ENCODE data around the gene GINS2.

GINS2 gene

DNA sequence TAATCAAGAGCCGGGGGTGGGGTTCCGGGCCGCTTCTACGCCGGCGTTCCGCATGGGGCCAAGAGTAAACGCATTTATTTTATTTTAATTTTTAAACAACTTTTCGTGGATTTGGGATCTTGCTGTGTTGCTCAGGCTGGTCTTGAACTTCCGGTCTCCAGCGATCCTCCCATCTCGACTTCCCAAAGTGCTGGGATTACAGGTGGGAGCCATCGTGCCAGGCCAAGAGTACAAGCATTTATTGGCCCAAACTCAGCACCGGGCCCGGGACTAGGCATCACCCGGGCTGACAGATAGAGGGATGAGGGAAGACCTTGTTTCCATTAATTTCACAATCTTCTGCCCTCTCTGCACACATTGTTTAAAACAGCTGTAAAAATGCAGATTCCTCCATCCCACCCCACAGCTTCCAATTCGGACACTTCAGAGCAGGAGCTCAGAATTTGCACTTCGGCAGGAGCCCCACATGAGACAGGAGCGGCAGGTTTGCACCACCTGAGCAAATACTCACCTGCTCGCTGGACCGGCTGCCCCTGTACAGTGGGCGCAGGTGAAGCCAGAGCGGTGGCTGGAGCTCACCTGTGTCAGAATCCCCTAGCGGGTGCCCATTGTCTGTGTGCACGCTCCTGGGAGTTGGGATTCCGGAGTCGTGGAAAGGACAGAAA lies 663 bp upstream of the GINS2 start:
- no peak for DNase-seq (ENCODE audit: low read depth)

DNA sequence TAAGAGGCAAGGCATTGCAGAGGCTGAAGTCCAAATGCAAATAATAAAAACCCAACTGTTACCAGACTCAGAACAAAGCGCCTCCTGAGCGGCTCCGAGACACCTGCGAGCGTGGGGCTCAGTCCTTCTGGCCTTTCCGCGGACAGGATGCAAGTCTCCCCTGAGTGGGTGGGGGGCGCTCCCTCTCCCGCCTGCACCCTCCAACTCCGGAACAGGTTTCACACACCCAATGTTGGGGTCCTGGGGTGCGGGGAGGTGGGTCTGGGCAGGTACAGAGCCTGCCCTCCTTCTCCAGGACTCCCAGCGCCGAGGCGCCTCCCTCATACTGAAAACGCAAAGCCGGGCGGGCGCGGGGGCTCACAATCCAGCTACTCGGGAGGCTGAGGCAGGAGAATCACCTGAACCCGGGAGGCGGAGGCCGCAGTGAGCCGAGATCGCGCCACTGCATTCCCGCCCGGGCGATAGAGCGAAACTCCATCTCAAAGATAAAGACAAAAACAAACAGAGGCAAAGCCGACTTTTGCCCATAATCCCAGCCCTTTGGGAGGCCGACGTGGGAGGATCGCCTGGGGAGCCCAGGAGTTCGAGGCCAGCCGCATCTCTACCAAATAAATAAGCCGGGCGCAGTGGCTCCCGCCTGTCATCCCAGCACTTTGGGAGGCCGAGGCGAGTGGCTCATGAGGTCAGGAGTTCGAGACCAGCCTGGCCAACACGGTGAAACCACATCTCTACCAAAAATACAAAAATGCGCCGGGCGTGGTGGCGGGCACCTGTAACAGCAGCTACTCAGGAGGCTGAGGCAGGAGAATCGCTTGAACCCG lies 893 bp downstream of the GINS2 start:
- no peak for DNase-seq (ENCODE audit: low read depth)

- no peak for DNase-seq (ENCODE audit: low read depth)
These were observed 1.7 kb downstream of the GINS2 start for GRCh38 chr16:85686912-85687591.

DNA sequence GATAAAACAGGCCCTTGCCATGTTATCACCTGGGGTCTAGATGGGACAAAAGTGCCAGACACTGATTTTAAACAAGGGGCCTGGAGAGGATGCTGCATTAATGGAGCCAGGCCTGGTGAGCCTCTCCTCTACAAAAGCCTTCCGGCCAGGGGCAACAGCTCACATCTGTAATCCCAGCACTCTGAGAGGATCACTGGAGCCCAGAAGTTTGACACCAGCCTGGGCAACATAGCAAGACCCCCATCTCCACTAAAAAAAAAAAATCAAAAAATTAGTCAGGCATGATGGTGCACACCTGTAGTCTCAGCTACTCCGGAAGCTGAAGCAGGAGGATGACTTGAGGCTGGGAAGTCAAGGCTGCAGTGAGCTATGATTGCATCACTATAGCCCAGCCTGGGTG lies 3.5 kb downstream of the GINS2 start:
- no peak for DNase-seq (ENCODE audit: low read depth)

DNA sequence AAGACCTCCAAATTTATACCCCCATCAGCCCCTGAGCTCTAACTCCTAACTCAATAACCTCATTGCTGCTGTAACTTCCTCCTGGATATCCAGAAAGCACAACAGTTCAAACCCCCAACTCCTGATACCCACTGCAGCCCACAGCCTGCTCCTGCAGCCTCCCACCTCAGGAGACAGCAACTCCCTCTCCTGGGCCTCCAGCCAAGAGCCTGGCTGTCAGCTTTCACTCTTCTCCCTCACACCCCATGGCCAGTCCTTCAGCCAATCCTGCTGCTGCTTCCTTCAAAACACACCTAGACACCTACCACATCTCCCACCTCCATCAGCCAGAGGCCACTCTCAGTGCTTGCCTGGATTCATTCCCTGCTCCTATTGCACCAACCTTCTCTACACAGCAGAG lies 5.4 kb downstream of the GINS2 start:
- no peak for DNase-seq (ENCODE audit: low read depth)

- DNase-seq (ENCODE audit: low read depth), result no peak
These were observed 6.2 kb downstream of the GINS2 start for GRCh38 chr16:85682516-85682915.

DNA sequence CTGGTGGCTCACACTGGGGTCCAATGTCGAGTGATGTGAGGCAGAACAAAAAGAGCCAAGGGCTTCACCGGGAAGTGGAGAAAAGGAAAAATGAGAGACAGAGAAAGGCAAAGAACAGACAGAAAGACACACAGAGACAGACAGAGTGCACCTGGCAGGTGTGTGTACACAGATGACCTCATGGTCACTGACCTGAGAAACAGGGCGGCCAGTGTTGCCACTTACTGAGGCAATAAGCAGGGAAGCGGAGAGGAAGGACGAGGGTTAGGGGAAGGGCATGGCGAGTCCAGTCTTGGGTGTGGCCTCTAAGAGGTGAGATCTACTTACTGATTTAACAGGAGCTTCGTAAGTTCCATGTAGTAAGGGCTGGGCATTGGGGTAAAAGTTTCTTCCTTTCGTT lies 7.5 kb downstream of the GINS2 start:
- no peak for DNase-seq (ENCODE audit: low read depth)

- no peak for DNase-seq (ENCODE audit: low read depth)
These were observed 8.3 kb downstream of the GINS2 start for GRCh38 chr16:85680352-85680944.

DNA sequence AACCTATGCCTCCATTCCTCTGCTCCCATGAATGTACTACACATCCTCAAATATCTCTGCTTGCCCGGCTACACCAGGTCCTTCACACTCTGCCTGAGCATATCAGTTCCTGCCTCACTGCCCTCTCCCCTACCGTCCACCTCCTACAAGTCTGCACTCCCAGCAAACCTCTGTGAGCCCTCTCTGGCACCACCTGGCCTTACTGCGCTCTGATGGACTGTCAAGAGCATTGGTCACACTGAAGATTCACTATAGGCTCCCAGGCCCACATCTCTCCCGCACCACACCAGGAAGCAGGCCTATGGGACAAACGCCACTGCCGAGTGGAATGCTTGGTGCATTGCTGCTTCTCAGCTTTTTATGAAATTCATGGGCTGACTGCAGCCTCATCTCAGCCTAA lies 8.9 kb downstream of the GINS2 start:
- no peak for DNase-seq (ENCODE audit: low read depth)

DNA sequence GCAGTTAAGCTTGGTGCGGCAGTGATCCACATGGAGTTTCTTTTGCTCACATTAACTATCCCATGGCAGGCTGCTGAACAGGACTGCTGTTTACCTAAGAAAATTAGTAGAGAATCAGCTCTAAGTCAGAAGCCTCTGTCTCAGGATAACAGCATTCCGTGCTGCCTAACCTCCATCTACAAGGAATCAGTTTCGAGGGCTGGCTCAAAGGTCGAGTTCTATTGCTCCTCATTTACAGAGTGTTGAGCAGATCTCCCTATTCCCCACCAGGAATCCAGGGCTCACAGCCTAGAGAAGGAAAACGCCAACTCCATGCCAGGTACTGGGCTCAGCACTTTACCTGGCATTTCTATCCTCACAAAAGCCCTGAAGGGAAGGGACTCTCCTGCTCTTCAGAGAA lies 9.9 kb downstream of the GINS2 start:
- no peak for DNase-seq (ENCODE audit: low read depth)

DNA sequence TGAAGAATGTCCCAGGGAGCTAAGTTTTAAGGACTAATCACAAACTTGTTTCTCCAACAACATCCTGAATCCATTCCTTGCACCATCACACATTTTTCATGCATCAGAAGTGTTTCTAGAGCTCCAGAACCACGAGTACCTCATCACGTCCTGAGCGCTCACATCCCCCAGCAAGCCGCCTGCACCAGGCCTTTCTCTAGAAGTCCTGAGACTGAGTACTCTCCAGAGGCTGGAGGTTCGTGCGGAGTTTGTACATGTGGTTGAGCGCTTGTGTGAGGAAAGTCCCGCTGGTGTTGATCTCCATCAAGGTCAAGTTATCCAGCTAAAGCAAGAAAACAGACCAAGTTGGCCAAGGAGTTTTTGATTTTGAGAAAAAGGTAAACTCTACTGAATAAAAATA lies 10.7 kb downstream of the GINS2 start:
- no peak for DNase-seq (ENCODE audit: low read depth)

DNA sequence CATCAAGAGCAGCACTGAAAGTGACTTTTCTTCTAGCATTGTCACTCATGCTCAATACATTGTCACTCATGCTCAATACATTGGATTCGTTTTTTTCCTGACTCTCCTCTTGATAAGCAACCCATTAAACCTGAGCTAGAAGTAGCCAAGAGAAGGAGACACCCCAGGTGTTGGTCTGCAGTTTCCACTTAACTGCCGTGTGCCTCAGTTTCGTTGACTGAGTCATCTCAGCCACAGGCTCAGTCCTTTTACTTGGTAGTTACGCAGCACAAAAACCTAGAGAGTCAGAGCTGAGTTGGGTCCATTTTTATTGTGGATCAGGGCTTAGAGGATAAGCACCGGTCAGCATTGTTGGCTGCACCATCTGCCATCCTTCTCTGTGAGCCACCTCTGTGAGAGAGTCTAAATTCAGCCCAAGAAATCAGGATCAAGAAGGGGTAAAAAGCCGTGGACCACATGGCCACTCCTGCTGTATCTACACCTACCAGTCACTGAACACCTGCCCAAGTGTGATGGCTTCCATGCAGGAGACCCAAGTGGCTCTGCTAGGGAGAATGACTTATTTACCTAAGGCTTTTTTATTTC lies 11.3 kb downstream of the GINS2 start:
- DNase-seq (ENCODE audit: low read depth), result no peak

GRCh38 chr16:85676466-85676865 lies 12.3 kb downstream of the GINS2 start:
- no peak for DNase-seq (ENCODE audit: low read depth)

GRCh38 chr16:85675251-85675874 lies 13.4 kb downstream of the GINS2 start:
- no peak for DNase-seq (ENCODE audit: low read depth)

DNA sequence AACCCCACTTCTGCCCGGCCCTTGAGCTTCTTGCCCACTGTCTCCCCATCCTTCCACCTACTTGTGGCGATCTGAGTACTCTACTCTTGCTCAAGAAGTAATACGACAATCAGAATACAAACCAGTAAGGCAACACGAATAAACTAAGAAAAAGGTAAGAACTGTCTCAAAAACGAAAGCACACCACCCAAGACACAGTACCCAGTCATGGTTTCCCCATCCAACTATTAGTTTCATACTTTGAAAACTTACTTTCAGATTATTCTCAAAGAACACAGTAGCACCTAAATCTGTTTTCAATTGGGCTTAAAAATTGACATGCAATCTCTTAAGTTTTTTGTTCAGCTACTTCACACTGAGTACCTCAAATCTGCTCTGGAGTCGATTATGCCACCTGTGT lies 13.9 kb downstream of the GINS2 start:
- DNase-seq (ENCODE audit: low read depth), result no peak

DNA sequence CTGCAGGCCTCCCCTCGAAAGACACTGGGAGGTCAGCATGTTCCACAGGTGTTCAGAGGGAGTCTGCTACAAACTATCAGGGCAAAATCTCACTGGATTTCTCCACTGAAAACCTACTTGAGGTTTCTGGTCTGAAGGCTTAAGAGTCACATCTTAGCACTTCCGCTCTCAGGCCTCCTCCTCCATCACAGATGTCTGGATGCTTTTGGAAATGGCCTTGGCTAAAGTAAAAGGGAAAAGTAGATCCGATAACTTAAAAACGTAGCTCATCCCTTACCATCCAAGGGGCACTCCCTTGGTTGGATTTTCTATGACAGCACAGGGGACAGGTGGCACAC lies 14.4 kb downstream of the GINS2 start:
- no peak for DNase-seq (ENCODE audit: low read depth)

- DNase-seq (ENCODE audit: low read depth), result no peak
These were observed 15.0 kb downstream of the GINS2 start for GRCh38 chr16:85673529-85674417.

- no peak for DNase-seq (ENCODE audit: low read depth)
These were observed 17.9 kb downstream of the GINS2 start for GRCh38 chr16:85670840-85671239.

DNA sequence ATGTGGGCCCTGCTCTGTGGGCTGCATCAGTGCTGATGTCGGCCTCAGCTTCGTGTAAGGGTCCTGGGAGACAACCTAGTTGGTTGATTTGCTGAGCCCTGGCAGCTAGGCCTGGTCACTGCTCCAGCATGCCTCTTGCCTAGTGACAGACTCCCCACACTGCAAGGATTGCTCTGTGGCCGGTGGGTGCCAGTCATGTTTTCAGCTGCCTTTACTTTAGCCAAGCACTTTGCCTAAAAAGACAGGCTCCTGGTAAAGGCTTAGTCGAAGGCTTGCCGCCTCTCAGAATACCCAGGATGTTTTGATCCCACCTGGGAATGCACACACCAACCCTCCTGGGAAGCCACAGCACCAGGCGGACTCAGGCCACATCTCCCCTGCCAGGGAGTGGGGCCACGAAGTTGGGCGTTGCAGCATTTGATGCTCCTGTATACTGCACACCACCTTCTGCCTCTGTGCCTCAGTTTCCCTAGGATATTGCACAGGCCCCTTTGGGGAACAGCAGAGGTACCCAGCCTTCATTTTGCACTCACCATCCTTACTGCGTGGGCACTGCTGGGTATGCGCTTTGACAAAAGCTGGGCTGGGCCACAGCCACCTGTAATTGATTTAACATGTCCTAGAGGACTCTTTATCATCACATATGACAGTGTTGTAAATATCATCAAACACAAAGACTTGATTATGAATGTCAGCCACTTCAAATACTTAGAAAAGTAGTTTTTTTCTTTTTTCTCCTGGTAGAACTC lies 19.9 kb downstream of the GINS2 start:
- DNase-seq (ENCODE audit: low read depth), result no peak

- DNase-seq (ENCODE audit: low read depth), result no peak
These were observed 20.8 kb downstream of the GINS2 start for GRCh38 chr16:85667841-85668413.

All from stimulated activated CD8-positive, alpha-beta memory T cell treated with anti-CD3 and anti-CD28 coated beads, Interleukin-15, amount 100 ng/mL, for 1 hour (primary cell).